GM19025 (cell line): ENCODE data around the gene C10orf143.
"Not testable (repeated sequence)": the region's sequence is repeated elsewhere in the genome, so short reads cannot be mapped to it uniquely, and the experiment has no call there.

ENCODE experiments used
- ATAC-seq: cut with Tn5 transposase; IDR thresholded peaks from one replicate; pipeline ENCODE4 v1.9.1; 2021; ENCODE audit warnings: mild to moderate bottlenecking, low read depth, moderate library complexity; ENCODE audit not compliant: unreplicated experiment

C10orf143 gene

GRCh38 chr10:130110246-130111112, at the start of gene C10orf143:
Gene C10orf143 (minus strand): TSS chr10:130110830. CDS start chr10:130110772, 58 bp downstream.
- ATAC-seq, result peak; percentile 82

DNA sequence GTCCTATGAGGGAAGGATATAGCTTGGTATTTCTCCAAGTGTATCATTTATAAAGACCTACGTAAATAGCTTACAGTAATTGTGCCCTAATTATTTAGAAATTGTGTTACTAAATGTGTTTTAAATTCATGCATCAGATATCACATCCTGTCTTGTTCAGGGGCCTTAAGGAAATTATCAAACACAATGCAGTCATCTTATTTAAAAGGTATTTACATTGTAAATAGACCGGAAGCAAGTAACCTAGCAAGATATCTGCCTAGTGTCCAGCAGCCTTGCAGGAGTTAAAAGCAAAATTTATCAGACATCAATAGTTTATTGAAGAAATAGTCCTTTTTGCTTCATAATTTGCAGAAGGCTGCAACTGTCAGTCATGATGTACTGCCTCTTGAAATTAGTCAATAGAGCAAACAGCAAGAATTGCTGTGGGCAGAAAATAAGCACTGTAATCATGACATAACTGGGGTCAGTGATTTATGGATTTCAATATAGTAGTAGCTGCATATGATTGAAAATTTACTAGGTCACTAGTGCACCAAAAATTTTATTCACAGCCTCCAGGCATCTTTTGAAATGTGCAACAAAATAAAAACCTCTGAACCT, 48.7 kb upstream of the C10orf143 start:
- no peak for ATAC-seq

DNA sequence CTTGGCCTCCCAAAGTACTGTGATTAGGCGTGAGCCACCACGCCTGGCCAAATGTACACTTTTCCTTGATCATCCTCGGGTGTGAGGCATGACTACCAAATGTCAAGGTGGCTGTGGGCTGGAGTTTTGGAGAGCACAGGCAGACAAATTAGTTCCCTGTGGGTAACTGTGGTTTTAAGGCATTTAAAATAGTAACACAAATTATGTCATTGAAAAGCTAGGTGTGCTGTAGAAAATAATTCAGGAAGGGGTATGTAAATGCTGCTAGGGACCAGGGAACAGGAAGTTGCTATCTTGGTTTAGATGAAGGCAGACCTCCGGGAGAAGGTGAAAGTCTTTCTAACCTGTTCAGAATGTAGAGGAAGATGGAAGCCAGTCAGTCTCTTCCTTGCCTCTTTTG, 35.4 kb upstream of the C10orf143 start:
- ATAC-seq, result no peak

GRCh38 chr10:130141878-130142277, 31.2 kb upstream of the C10orf143 start:
- peak; percentile 84 for ATAC-seq

- no peak for ATAC-seq
Measured at GRCh38 chr10:130141460-130141859, 30.8 kb upstream of the C10orf143 start.

DNA sequence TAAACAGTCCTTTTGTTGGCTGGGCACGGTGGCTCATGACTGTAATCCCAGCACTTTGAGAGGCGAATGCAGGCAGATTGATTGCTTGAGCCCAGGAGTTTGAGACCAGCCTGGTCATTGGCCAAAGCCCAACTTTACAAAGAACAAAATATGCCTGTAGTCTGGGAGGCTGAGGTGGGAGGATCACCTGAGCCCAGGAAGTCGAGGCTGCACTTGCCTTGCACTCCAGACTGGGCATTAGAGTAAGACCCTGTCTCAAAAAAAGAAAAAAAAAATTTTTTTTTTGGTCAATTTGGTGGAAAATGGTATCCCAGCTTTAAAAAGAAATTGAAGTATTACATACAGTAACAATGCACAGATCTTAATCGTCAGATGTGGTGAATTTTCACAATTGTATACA, 30.4 kb upstream of the C10orf143 start:
- ATAC-seq, result no peak

GRCh38 chr10:130140425-130140824, 29.8 kb upstream of the C10orf143 start:
- no peak for ATAC-seq

DNA sequence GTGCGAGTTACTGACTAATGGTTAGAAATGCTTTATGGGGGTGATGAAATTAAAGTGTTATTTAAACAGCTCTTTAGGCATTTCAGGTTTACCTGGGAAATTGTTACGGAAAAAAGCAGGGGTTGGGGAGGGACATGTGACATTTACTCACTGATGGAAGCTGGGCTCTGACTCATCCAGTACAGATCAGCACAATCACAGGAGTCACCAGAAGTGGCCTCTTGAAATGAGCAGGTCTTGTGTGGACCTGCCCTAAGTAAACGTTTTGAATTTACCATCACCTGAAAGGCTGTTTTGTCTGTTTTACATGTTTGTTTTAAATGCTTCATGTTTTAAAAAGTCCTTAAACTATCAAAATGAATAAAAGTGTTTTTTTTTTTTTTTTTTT, 27.8 kb upstream of the C10orf143 start:
- ATAC-seq, result no peak

- ATAC-seq, result no peak
Measured at GRCh38 chr10:130137659-130138478, 27.2 kb upstream of the C10orf143 start.

- ATAC-seq, result no peak
Measured at GRCh38 chr10:130137090-130137448, 26.4 kb upstream of the C10orf143 start.

DNA sequence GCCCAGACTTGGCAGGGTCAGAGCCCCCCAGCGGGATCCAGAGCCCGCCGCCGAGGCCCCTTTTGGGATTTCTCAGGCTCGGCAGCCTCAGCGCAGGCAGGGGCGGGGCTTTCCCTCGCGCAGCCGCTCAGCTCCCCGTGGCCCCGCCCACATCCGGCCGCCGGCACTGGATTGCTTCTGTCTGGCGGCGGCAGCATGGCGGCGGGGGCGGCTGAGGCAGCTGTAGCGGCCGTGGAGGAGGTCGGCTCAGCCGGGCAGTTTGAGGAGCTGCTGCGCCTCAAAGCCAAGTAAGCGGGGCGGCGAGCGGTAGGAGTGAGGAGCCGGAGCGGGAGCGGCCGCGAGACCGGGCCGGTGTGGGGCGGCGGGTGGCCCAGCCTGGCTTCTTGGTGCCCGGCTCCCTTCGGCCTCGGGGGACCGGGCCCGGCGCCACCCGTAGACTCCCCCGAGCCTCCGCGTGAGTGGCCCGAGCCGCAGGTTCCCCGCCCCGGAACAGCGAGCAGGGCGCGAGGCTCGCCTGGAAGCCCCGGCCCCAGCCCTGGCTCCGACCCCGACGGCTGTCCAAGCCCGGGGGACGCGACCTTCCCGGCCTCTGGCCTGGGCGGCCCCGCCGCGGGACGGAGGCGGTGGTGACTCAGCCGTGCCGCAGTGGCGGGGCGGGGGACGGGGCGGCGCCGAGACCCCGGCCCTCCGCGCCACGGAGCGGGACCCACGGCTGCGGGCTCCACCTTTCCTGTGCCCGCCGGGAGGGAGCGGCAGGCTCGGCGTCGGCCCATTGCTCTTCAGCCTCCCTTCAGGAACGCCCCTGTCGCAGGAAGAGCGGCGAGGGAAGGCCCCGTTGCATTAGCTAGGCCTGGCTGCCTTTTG, 25.8 kb upstream of the C10orf143 start, which contains the start of gene GLRX3:
Gene GLRX3, plus strand, starts transcription at position 166 of the 864 bp plus-strand sequence. Its CDS starts 30 bp downstream, at position 196.
- ATAC-seq, result peak; percentile 84

- ATAC-seq, result no peak
Measured at GRCh38 chr10:130135676-130136225, 25.1 kb upstream of the C10orf143 start.

- no peak for ATAC-seq
Measured at GRCh38 chr10:130128922-130129321, 18.3 kb upstream of the C10orf143 start.

DNA sequence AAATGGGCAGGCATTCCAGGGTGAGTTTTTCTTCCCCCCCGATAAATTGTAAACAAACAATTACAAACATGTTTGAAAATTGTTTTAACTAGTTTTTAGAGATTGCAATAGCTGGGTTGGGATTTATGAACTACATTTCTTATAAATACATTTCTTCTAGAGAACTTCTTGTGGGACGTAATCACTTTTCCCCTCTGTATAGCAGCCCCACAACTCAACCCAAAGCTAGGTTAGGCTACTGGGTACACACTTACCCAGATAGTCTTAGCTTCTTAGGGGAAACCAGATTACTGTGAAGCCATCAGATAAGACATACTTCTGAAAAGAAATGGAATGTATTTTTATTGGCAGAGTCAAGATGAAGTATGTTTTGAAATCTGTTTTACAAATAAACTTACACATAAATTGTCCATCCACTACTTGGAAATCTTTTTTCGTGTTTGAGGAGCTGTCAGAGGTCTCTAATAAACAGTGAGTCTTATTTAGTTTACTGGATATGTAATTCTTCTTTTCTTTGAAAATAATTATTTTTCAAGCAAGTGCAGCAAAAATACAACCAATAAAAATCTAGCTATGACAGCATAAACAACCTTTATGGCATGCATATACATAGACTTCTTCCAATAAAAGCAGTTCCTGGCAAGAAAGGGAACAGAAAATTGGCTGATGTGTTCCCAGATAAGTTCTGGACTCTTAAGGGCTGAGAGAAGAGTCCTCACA, 17.6 kb upstream of the C10orf143 start:
- no peak for ATAC-seq

DNA sequence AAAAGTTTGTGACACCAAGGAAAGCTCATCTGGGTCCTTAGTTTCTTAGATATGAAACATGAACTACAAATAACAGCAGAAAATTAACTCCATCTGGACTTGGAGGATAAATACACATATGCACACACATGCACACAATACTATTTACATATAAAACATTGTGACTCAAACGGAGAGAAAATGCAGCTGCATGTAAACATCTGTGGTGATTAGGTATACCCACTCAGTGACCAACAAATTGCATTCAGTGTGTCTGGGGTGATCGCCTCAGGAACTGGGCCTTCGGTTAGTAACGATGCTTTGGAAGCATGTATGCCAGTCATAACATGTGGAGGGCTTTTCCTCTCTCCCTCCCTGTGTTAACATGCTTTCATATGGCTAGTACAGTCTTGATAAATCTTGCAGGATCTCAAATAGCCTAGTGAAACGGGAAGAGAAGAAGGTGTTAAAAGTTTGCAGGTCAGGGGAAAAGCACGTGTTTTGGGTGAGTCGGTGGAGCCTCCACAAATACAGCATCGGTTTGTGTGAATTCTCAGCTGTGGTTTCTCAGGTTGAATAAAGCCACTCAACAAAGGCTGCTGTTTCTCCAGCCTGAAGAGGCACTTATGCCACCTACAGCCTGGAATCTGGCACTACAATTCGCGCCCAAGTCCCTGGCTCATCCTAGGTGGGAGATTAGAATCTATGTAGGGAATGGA, 16.9 kb upstream of the C10orf143 start:
- ATAC-seq, result peak; percentile 87

DNA sequence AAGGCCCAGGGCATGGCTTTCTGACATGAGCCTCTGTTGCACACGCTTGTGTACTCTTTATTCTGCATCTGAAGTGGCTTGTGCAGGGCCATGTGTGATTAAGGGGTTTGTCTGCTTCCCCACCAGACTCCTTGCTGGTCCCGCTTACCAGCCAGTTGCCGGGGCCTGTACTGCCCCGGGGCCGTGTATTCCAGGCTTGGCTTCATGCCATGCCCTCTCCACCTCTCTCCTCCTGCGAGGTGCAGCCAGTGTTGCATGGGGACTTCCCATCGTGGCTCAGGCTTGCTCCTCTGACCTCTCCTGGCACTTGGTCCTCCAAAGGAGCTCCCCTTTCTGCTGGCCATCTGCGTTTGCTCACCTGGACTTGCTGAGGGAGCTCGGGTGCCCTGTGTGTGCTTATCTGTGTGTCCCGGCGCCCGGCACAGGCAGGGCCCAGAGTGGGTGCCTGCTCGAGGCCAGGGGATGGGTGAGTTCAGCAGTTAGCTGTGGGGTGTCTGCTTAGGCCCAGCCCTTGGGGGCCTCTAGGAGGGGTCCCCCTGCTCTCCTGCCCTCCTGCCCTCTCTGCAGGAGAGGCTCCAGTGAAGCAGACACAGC, 11.0 kb upstream of the C10orf143 start:
- ATAC-seq, result no peak

DNA sequence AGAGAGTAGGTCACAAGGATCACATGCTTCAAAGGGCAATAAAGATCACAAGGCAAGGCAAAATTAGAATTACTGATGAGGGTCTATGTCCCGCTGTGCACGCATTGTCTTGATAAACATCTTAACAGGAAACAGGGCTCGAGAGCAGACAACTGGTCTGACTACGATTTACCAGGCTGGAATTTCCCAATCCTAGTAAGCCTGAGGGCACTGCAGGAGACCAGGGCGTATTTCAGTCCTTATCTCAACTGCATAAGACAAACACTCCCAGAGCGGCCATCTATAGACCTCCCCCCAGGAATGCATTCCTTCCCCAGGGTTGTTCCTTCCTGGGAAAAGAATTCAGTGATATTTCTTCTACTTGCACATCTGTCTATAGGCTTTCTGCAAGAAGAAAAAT, 6.9 kb upstream of the C10orf143 start:
- not testable (repeated sequence) for ATAC-seq

GRCh38 chr10:130116942-130117341, 6.3 kb upstream of the C10orf143 start:
- not testable (repeated sequence) for ATAC-seq
